ENCODE data around the gene MBP.
"Not testable (repeated sequence)": the region's sequence is repeated elsewhere in the genome, so short reads cannot be mapped to it uniquely, and the experiment has no call there.

The MBP gene

GRCh38 chr18:76980663-76981395 is 151.8 kb downstream of the MBP start:
- FAIRE-seq (no peak), DNase-seq (ENCODE audit: insufficient read length, low spot score) (no peak)

GRCh38 chr18:76979906-76980305 is 152.7 kb downstream of the MBP start:
- DNase-seq (ENCODE audit: insufficient read length, low spot score) (no peak), FAIRE-seq (no peak)

GRCh38 chr18:76979111-76979751 is 153.4 kb downstream of the MBP start:
- no peak for FAIRE-seq
- DNase-seq (ENCODE audit: insufficient read length, low spot score) = no peak

GRCh38 chr18:76978616-76979015 is 154.0 kb downstream of the MBP start:
- DNase-seq (ENCODE audit: insufficient read length, low spot score) (no peak), FAIRE-seq (no peak)

GRCh38 chr18:76977684-76978232 is 154.8 kb downstream of the MBP start:
- FAIRE-seq (no peak), DNase-seq (ENCODE audit: insufficient read length, low spot score) (no peak)

GRCh38 chr18:76977108-76977621 is 155.4 kb downstream of the MBP start:
- DNase-seq (ENCODE audit: insufficient read length, low spot score) (no peak), FAIRE-seq (no peak)

- DNase-seq (ENCODE audit: insufficient read length, low spot score) = no peak
- no peak for FAIRE-seq
Measured at GRCh38 chr18:76975577-76976110, 156.9 kb downstream of the MBP start.

GRCh38 chr18:76974386-76974785 is 158.2 kb downstream of the MBP start:
- no peak for DNase-seq (ENCODE audit: insufficient read length, low spot score)
- no peak for FAIRE-seq

GRCh38 chr18:76973520-76974266 is 158.9 kb downstream of the MBP start:
- DNase-seq (ENCODE audit: insufficient read length, low spot score) (no peak), FAIRE-seq (no peak)

GRCh38 chr18:76972846-76973519 is 159.6 kb downstream of the MBP start:
- DNase-seq (ENCODE audit: insufficient read length, low spot score) (no peak), FAIRE-seq (no peak)

- no peak for DNase-seq (ENCODE audit: insufficient read length, low spot score)
- no peak for FAIRE-seq
Measured at GRCh38 chr18:76972241-76972640, 160.3 kb downstream of the MBP start.

GRCh38 chr18:76970770-76971559 is 161.6 kb downstream of the MBP start:
- no peak for FAIRE-seq

GRCh38 chr18:76967721-76968472 is 164.7 kb downstream of the MBP start:
- no peak for FAIRE-seq

More at GRCh38 chr18:76970770-76971559, 161.6 kb downstream of the MBP start:
- no peak for DNase-seq (ENCODE audit: insufficient read length, low spot score)

GRCh38 chr18:76967299-76967698 is 165.3 kb downstream of the MBP start:
- peak; percentile 97 for FAIRE-seq
- not testable (repeated sequence) for DNase-seq (ENCODE audit: insufficient read length, low spot score)

More at GRCh38 chr18:76967721-76968472, 164.7 kb downstream of the MBP start:
- no peak for DNase-seq (ENCODE audit: insufficient read length, low spot score)

GRCh38 chr18:76965555-76966151 is 166.9 kb downstream of the MBP start:
- not testable (repeated sequence) for FAIRE-seq; DNase-seq (ENCODE audit: insufficient read length, low spot score)

- no peak for FAIRE-seq
- DNase-seq (ENCODE audit: insufficient read length, low spot score) = no peak
Measured at GRCh38 chr18:76963936-76964335, 168.6 kb downstream of the MBP start.

- no peak for FAIRE-seq
Measured at GRCh38 chr18:76962851-76963250, 169.7 kb downstream of the MBP start.

GRCh38 chr18:76960528-76961035 is 172.0 kb downstream of the MBP start:
- DNase-seq (ENCODE audit: insufficient read length, low spot score) (no peak), FAIRE-seq (no peak)

More at GRCh38 chr18:76962851-76963250, 169.7 kb downstream of the MBP start:
- DNase-seq (ENCODE audit: insufficient read length, low spot score) = no peak

Measured in HTR-8/SVneo (cell line).